ENCODE data around the gene AIP. TPM values are rescaled to one million over a fixed set of nuclear protein-coding genes. Genes with fewer than 3 reads are reported as not detected.
A peak's percentile ranks its signal among the peaks of the same experiment; 100 is the strongest.

The AIP gene
- total and polyA plus RNA-seq, 9 of the 15 experiments (the other 6 are each of a cell fraction or from before 2014, with no cell fraction given), result 5.2 to 92.5 (median 52.7) TPM

- BruUV-seq (replicated peaks), result no TSS peak
- ATAC-seq (no peak), FAIRE-seq (no peak), DNase-seq (ENCODE audit: extremely low read depth in 1 of 4, low spot score in 3 of 4) (no peak)
- Histone ChIP-seq H3K9me3 (replicated peaks; ENCODE audit: control insufficient read depth, insufficient read depth, low read depth, low read length) (no peaks in the 10 kb centered on the region), H3K9ac (ENCODE audit: insufficient read depth in 1 of 2, low read depth in 2 of 2, low read length in 2 of 2) (peak overlapping the region in 1 of 2 experiments; percentile 73; a peak in 1 of 4 replicates), H3K4me1 (replicated peaks in 1 of 2; ENCODE audit: control insufficient read depth in 2 of 2, insufficient read depth in 2 of 2, low read length in 2 of 2) (peaks cover 0 to 34% of the 10 kb centered on the region in 2 experiments; a peak in 2 of 5 replicates), H3K36me3 (ENCODE audit: control insufficient read depth, insufficient read depth, low read length) (no peaks in the 10 kb centered on the region), H3K4me3 (no peak overlapping the region), H3K79me2 (ENCODE audit: control insufficient read depth, insufficient read depth, low read length) (no peaks in the 10 kb centered on the region), H3K27ac (ENCODE audit: extremely low read depth, low read depth, low read length) (no peak overlapping the region), H3K4me2 (ENCODE audit: insufficient read depth, low read length) (no peak overlapping the region), H2AFZ (ENCODE audit: low read depth, low read length) (no peak overlapping the region), H3K27me3 (ENCODE audit: control insufficient read depth in 2 of 2, insufficient read depth in 2 of 2, low read length in 2 of 2) (no peaks in the 10 kb centered on the region), H3K9me1 (ENCODE audit: control insufficient read depth, insufficient read depth, low read length) (no peaks in the 10 kb centered on the region), H4K20me1 (replicated peaks; ENCODE audit: control insufficient read depth, insufficient read depth, low read length) (no peaks in the 10 kb centered on the region)
- ChIA-PET POLR2A (interaction anchor here (0.6 to 1.5 kb wide), 6 partner anchors 8 to 136 kb away, joined by 3 to 6 read pairs (median 4); no protein-coding TSS in a partner anchor), CTCF (ENCODE audit: low intra/inter-chr PET ratio) (no interaction called here)
- WGBS (ENCODE audit: insufficient coverage, low coverage, missing lambda C conversion rate), result 69% methylated on average over 19 of the region's 25 CpGs
- in situ Hi-C loops (cut with MboI) (no loop called here), intact Hi-C loops (cut with micrococcal nuclease) (no loop called here)
- no peak for TF ChIP-seq MCM2 (IDR thresholded peaks at IDR 0.05; ENCODE audit: low read depth)
- no peak for TF ChIP-seq RBM15 (IDR thresholded peaks at IDR 0.05; ENCODE audit: insufficient read depth, low read length)
- no peak for TF ChIP-seq CTCF (IDR thresholded peaks at IDR 0.05 in 2 of 3, conservative IDR thresholded peaks at IDR 0.05 in 1 of 3; ENCODE audit: insufficient read depth in 2 of 3, low read depth in 1 of 3, low read length in 3 of 3)
- no peak for TF ChIP-seq ESRRA (IDR thresholded peaks at IDR 0.05; ENCODE audit: borderline replicate concordance, low read depth)
- TF ChIP-seq RHOXF2B (CRISPR knock-in tag; conservative IDR thresholded peaks at IDR 0.05), result no peak
- no peak for TF ChIP-seq FOXJ3 (CRISPR knock-in tag; IDR thresholded peaks at IDR 0.05)
- TF ChIP-seq RAD51 (IDR thresholded peaks at IDR 0.05; ENCODE audit: borderline replicate concordance, low read depth), result no peak
- no peak for TF ChIP-seq ILF3 (IDR thresholded peaks at IDR 0.05; ENCODE audit: borderline replicate concordance)
- no peak for TF ChIP-seq MYBL2 (IDR thresholded peaks at IDR 0.05; ENCODE audit: low read depth)
- no peak for TF ChIP-seq MYBL2 (CRISPR knock-in tag; IDR thresholded peaks at IDR 0.05; ENCODE audit: borderline replicate concordance)
- TF ChIP-seq ZNF280A (IDR thresholded peaks at IDR 0.05; ENCODE audit: low read depth, partially characterized antibody), result no peak
- no peak for TF ChIP-seq TSC22D4 (tag; IDR thresholded peaks at IDR 0.05)
- TF ChIP-seq ZNF23 (CRISPR knock-in tag; IDR thresholded peaks at IDR 0.05), result no peak
- no peak for TF ChIP-seq HNRNPH1 (optimal IDR thresholded peaks at IDR 0.05; ENCODE audit: low read depth, low read length)
- no peak for TF ChIP-seq ZNF274 (IDR thresholded peaks at IDR 0.05; ENCODE audit: borderline replicate concordance, low read depth, low read length)
Measured at GRCh38 chr11:67450796-67451657, 31.8 kb upstream of the AIP start.

Measured in K562 (cell line).